Measurements from ENCODE around the gene PIPOX.

PIPOX gene

GRCh38 chr17:29048440-29049368 lies 5.8 kb downstream of the PIPOX start:
- no peak for DNase-seq

- DNase-seq, result no peak
These were observed 6.7 kb downstream of the PIPOX start for GRCh38 chr17:29049541-29050145.

- no peak for DNase-seq
These were observed 7.2 kb downstream of the PIPOX start for GRCh38 chr17:29050176-29050575.

- no peak for DNase-seq
These were observed 8.3 kb downstream of the PIPOX start for GRCh38 chr17:29051194-29051593.

DNA sequence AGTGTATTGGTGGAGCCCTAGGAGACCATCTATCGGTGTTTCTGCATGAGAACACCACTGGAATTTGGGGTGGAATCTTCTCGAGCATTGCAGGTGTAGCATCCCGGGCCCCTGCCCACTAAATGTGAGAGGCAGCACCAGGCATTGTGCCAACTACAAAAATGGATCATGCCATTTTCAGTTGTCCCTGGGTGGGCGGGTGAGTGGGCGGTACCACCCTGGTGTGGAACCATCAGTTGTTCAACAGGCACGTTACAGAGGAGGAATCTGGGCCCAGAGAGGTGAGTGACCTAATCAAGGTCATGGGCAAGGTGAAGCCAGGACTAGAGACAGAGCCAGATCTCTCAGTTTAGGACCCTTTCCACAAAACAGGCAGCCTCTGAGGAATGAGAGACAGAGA lies 8.8 kb downstream of the PIPOX start:
- no peak for DNase-seq

DNA sequence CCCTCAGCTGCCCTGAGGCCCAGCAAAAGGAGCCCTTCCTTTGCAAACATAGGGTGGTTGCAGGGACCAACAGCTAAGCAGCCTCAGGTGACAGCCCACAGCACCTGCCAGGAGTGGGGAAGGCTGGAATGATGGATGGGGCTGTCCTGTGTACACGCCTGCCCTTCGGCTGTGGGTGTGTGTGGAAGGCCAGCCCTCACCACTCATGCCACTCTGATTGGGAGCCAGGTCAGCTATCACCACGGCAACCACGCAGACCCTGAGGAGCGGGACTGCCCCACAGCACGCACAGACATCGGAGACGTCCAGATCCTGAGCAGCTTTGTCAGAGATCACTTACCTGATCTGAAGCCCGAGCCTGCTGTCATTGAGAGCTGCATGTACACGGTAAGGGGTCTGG lies 11.9 kb downstream of the PIPOX start:
- DNase-seq, result no peak

DNA sequence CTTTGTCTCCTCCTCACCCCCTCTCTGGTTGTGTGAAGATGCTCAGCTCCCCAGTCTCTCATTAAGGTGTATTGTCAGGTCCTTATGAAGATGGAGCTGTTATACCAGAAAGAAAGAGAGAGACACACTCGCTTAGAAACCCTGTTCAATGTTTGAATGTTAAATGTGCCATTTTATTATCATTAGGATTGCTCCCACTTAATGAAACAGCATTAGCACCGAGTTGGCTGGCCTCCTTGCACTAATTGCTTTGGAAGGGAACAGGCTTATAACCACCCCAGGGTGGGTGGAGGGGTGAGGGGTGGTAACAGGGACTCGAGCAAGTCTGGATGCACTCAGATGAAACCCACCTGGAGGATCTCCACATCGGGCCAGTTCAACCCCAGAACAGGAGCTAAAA lies 14.4 kb downstream of the PIPOX start:
- DNase-seq, result peak; percentile 41

- no peak for DNase-seq
These were observed 15.4 kb downstream of the PIPOX start for GRCh38 chr17:29058391-29058790.

DNA sequence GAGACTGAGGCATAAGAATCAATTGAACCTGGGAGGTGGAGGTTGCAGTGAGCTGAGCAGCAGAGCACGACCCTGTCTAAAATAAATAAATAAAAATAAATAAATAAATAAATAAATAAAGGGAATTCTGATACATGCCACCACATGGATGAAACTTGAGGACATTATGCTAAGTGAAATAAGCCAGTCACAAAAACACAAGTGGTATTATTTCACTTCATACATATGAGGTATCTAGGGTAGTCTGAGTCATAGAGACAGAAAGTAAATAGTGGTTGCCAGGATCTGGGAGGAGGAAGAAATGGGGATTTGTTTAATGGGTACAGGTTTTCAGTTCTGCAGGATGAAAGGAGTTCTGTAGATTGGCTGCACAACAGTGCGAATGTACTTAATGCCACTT lies 16.3 kb downstream of the PIPOX start:
- no peak for DNase-seq

- DNase-seq, result no peak
These were observed 17.5 kb downstream of the PIPOX start for GRCh38 chr17:29060475-29060874.

DNA sequence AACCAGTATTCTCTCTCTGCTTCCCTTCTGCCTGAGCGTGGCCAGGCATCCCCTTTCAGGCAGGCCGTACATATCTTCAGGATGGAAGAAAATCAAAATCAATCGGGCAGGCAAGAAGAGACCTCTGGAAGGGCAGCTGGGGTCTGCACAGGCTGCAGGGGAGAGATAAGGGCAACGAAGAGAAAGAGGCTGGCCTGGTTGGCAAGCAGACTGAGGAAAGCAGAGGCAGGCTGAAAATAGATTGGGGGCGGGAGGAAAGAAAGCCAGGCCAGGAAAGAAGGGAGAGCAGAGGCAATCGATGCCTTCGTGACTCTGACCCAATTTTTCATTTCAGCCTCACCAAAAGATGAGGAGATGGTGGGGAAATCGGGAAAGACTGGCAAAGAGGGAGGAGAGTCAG lies 18.1 kb downstream of the PIPOX start:
- DNase-seq, result no peak

GRCh38 chr17:29062215-29062614 lies 19.3 kb downstream of the PIPOX start:
- no peak for DNase-seq

GRCh38 chr17:29063992-29064391 lies 21.1 kb downstream of the PIPOX start:
- DNase-seq, result no peak

GRCh38 chr17:29066047-29066446 lies 23.1 kb downstream of the PIPOX start:
- DNase-seq, result no peak

GRCh38 chr17:29066606-29067005 lies 23.7 kb downstream of the PIPOX start:
- no peak for DNase-seq

- DNase-seq, result no peak
These were observed 25.9 kb downstream of the PIPOX start for GRCh38 chr17:29068818-29069217.

DNA sequence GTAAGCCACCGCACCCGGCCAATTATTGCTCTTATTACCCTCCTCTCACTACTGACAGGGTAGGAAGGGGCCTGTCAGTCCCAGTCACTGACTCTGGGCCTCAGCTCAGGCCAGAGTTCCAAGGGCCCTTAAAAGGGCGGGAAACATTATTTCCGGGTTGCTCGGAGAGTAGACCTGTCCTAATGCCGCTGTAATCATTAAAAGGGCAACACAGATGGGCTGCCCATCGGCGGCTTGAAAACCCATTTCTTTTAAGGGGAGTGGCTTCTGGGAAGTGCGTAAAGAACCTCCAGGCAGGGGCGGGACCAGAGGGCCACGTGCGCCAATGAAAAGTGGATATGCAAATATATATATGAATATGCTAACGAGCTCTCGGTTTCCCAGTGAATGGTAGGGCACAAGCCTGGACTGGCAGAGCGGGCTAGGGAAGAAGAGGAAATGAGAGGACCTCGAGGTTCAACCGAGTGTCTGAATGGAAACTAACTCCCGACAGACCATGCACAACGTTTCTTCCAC lies 26.6 kb downstream of the PIPOX start:
- no peak for DNase-seq

- DNase-seq, result no peak
These were observed 27.4 kb downstream of the PIPOX start for GRCh38 chr17:29070308-29070707.

DNA sequence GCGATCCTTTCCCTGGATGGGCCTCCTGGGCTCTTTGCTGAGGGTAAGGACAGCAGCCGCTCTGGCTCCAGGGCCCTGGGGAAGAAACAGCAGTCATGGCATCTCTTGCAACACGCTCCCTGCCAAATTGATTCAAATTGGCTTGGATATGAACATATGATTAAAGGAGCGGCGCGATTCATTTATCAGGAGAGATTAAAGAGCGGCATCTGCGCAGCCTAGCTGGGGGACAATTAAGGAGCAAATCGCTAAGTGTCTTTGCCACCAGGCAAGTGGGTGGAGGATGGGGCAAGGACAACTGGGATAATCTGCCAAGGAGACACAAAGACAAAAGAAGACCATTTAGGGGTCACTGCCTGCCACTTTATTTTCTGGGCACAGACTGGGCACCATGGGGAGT lies 27.8 kb downstream of the PIPOX start:
- no peak for DNase-seq

- no peak for DNase-seq
These were observed 28.4 kb downstream of the PIPOX start for GRCh38 chr17:29071303-29071702.

GRCh38 chr17:29073045-29073444 lies 30.1 kb downstream of the PIPOX start:
- DNase-seq, result no peak

- no peak for DNase-seq
These were observed 30.6 kb downstream of the PIPOX start for GRCh38 chr17:29073520-29073919.

- DNase-seq, result no peak
These were observed 31.5 kb downstream of the PIPOX start for GRCh38 chr17:29074488-29074887.

DNA sequence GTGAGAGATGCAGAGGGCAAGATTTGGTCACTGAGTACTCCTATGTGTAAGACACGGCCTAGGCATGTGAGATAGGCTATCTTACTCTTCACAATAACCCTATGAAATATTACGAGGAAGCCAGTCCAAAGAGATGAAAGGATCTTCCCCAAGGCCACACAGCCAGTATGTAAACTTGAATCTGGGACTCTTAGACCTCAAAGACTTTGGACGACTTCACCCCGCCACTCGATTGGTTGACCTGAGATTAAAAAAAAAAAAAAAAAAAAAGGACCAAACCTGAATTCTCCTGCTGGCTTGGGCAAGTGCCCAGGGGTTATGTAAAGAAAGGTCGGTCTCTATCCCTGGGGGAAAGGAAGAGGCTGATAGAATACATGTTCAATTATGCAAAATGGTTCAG lies 33.1 kb downstream of the PIPOX start:
- DNase-seq, result no peak

All from NCI-H1105 (cell line).